Activated CD4-positive, alpha-beta memory T cell treated with anti-CD3 and anti-CD28 coated beads for 36 hours (primary cell): ENCODE data around the gene DGKG. TPM values are rescaled to one million over a fixed set of nuclear protein-coding genes. Genes with fewer than 3 reads are reported as not detected.

ENCODE experiments used
- CTCF ChIA-PET: fragments of 350-600 bp; sonication (Branson Sonifier 250); formaldehyde crosslinking; loops from one replicate; lab custom pipeline; 2021; ENCODE audit warnings: antibody characterized with exemption, inconsistent platforms; lab: Charles Lee
- POLR2A ChIA-PET: fragments of 350-600 bp; sonication (Branson Sonifier 250); formaldehyde crosslinking; loops from one replicate; lab custom pipeline; 2021; ENCODE audit warnings: antibody characterized with exemption; lab: Charles Lee
- DNase-seq: peaks from one replicate; pipeline ENCODE4 v3.0.0-alpha.2; 2020
- H3K27ac Mint-ChIP-seq: one replicate; pipeline ENCODE4 v1.8.0; 2021; ENCODE audit warnings: mixed read lengths
- H3K27me3 Mint-ChIP-seq: one replicate; pipeline ENCODE4 v1.8.0; 2021; ENCODE audit warnings: mixed read lengths
- H3K36me3 Mint-ChIP-seq: one replicate; pipeline ENCODE4 v1.8.0; 2021; ENCODE audit warnings: mixed read lengths
- H3K4me1 Mint-ChIP-seq: one replicate; pipeline ENCODE4 v1.8.0; 2021; ENCODE audit warnings: low read depth, mixed read lengths
- H3K4me3 Mint-ChIP-seq: one replicate; pipeline ENCODE4 v1.8.0; 2021; ENCODE audit warnings: mild to moderate bottlenecking, mixed read lengths
- H3K9me3 Mint-ChIP-seq: one replicate; pipeline ENCODE4 v1.8.0; 2021; ENCODE audit warnings: mixed read lengths
- intact Hi-C: fragments of 100-400 bp; cut with micrococcal nuclease; formaldehyde crosslinking; loops from one replicate; pipeline ENCODE4 v1.15.1; 2023
- total RNA-seq, 2 experiments: library from RNA; stranded (reverse); gene quantifications; one replicate each; pipeline ENCODE4 v1.2.3, GENCODE V29; 2021

The DGKG gene
- total RNA-seq, 2 experiments from 2014 or later, result 0.12 to 0.39 TPM

GRCh38 chr3:186330772-186331460 is 31.1 kb downstream of the DGKG start:
- peaks cover 10% of the 10 kb centered on the region for H3K27me3 Mint-ChIP-seq
- no peaks in the 10 kb centered on the region for H3K9me3 Mint-ChIP-seq
- intact Hi-C loops, result no loop called here
- H3K36me3 Mint-ChIP-seq, result no peaks in the 10 kb centered on the region
- no peak overlapping the region for H3K4me3 Mint-ChIP-seq
- DNase-seq, result peak; percentile 32
- H3K4me1 Mint-ChIP-seq, result peaks cover 4% of the 10 kb centered on the region
- H3K27ac Mint-ChIP-seq, result no peak overlapping the region
- ChIA-PET POLR2A (no interaction called here), CTCF (no interaction called here)

- H3K27me3 Mint-ChIP-seq, result peaks cover 10% of the 10 kb centered on the region
- no peaks in the 10 kb centered on the region for H3K9me3 Mint-ChIP-seq
- ChIA-PET POLR2A (no interaction called here), CTCF (no interaction called here)
- H3K4me1 Mint-ChIP-seq, result peaks cover 4% of the 10 kb centered on the region
- no peak overlapping the region for H3K27ac Mint-ChIP-seq
- no peak for DNase-seq
- no peaks in the 10 kb centered on the region for H3K36me3 Mint-ChIP-seq
- intact Hi-C loops, result no loop called here
- no peak overlapping the region for H3K4me3 Mint-ChIP-seq
Measured at GRCh38 chr3:186329589-186329988, 32.4 kb downstream of the DGKG start.

GRCh38 chr3:186327912-186328487 is 34.0 kb downstream of the DGKG start:
- H3K4me1 Mint-ChIP-seq, result peaks cover 4% of the 10 kb centered on the region
- intact Hi-C loops, result no loop called here
- no peaks in the 10 kb centered on the region for H3K9me3 Mint-ChIP-seq
- ChIA-PET POLR2A (no interaction called here), CTCF (interaction anchor here (1.1 kb wide), 1 partner anchor 212 kb away, joined by 4 read pairs; no protein-coding TSS in a partner anchor)
- peaks cover 4% of the 10 kb centered on the region for H3K27me3 Mint-ChIP-seq
- H3K27ac Mint-ChIP-seq, result no peak overlapping the region
- no peak overlapping the region for H3K4me3 Mint-ChIP-seq
- DNase-seq, result no peak
- no peaks in the 10 kb centered on the region for H3K36me3 Mint-ChIP-seq

- CTCF ChIA-PET, result no interaction called here
- H3K27ac Mint-ChIP-seq, result no peak overlapping the region
- POLR2A ChIA-PET, result no interaction called here
- H3K4me3 Mint-ChIP-seq, result no peak overlapping the region
- H3K4me1 Mint-ChIP-seq, result no peaks in the 10 kb centered on the region
- H3K27me3 Mint-ChIP-seq, result peaks cover 5% of the 10 kb centered on the region
- no peaks in the 10 kb centered on the region for H3K9me3 Mint-ChIP-seq
- H3K36me3 Mint-ChIP-seq, result no peaks in the 10 kb centered on the region
- DNase-seq, result no peak
- intact Hi-C loops, result no loop called here
Measured at GRCh38 chr3:186322761-186323160, 39.3 kb downstream of the DGKG start.

- ChIA-PET CTCF (no interaction called here), POLR2A (no interaction called here)
- no peak for DNase-seq
- no peak overlapping the region for H3K27ac Mint-ChIP-seq
- intact Hi-C loops, result no loop called here
- no peak overlapping the region for H3K4me3 Mint-ChIP-seq
- peaks cover 5% of the 10 kb centered on the region for H3K27me3 Mint-ChIP-seq
- H3K4me1 Mint-ChIP-seq, result no peaks in the 10 kb centered on the region
- no peaks in the 10 kb centered on the region for H3K9me3 Mint-ChIP-seq
- no peaks in the 10 kb centered on the region for H3K36me3 Mint-ChIP-seq
Measured at GRCh38 chr3:186321746-186322145, 40.3 kb downstream of the DGKG start.

GRCh38 chr3:186320862-186321568 is 41.0 kb downstream of the DGKG start:
- POLR2A ChIA-PET, result no interaction called here

GRCh38 chr3:186319945-186320344 is 42.1 kb downstream of the DGKG start:
- H3K27ac Mint-ChIP-seq, result no peak overlapping the region
- intact Hi-C loops, result no loop called here
- no peaks in the 10 kb centered on the region for H3K4me1 Mint-ChIP-seq
- peaks cover 5% of the 10 kb centered on the region for H3K27me3 Mint-ChIP-seq
- no peak for DNase-seq
- CTCF ChIA-PET, result no interaction called here
- POLR2A ChIA-PET, result no interaction called here
- no peaks in the 10 kb centered on the region for H3K9me3 Mint-ChIP-seq
- H3K4me3 Mint-ChIP-seq, result no peak overlapping the region
- H3K36me3 Mint-ChIP-seq, result no peaks in the 10 kb centered on the region

More at GRCh38 chr3:186320862-186321568, 41.0 kb downstream of the DGKG start:
- intact Hi-C loops, result no loop called here
- CTCF ChIA-PET, result no interaction called here
- Mint-ChIP-seq H3K4me3 (no peak overlapping the region), H3K36me3 (no peaks in the 10 kb centered on the region), H3K27me3 (peaks cover 5% of the 10 kb centered on the region), H3K4me1 (no peaks in the 10 kb centered on the region), H3K9me3 (no peaks in the 10 kb centered on the region), H3K27ac (no peak overlapping the region)
- no peak for DNase-seq

- no peak for DNase-seq
- Mint-ChIP-seq H3K36me3 (no peaks in the 10 kb centered on the region), H3K27me3 (peaks cover 5% of the 10 kb centered on the region), H3K27ac (no peak overlapping the region), H3K4me3 (no peak overlapping the region), H3K4me1 (no peaks in the 10 kb centered on the region), H3K9me3 (no peaks in the 10 kb centered on the region)
- intact Hi-C loops, result no loop called here
- POLR2A ChIA-PET, result no interaction called here
- CTCF ChIA-PET, result no interaction called here
Measured at GRCh38 chr3:186318135-186318534, 43.9 kb downstream of the DGKG start.

- H3K36me3 Mint-ChIP-seq, result no peaks in the 10 kb centered on the region
Measured at GRCh38 chr3:186317478-186317877, 44.6 kb downstream of the DGKG start.

GRCh38 chr3:186316666-186317260 is 45.3 kb downstream of the DGKG start:
- intact Hi-C loops, result no loop called here
- H3K27me3 Mint-ChIP-seq, result no peaks in the 10 kb centered on the region
- no peaks in the 10 kb centered on the region for H3K4me1 Mint-ChIP-seq
- H3K9me3 Mint-ChIP-seq, result no peaks in the 10 kb centered on the region
- H3K27ac Mint-ChIP-seq, result no peak overlapping the region
- DNase-seq, result no peak
- no peaks in the 10 kb centered on the region for H3K36me3 Mint-ChIP-seq
- ChIA-PET POLR2A (no interaction called here), CTCF (no interaction called here)
- H3K4me3 Mint-ChIP-seq, result no peak overlapping the region

More at GRCh38 chr3:186317478-186317877, 44.6 kb downstream of the DGKG start:
- Mint-ChIP-seq H3K9me3 (no peaks in the 10 kb centered on the region), H3K27ac (no peak overlapping the region), H3K4me1 (no peaks in the 10 kb centered on the region), H3K27me3 (peaks cover under 1% of the 10 kb centered on the region), H3K4me3 (no peak overlapping the region)
- CTCF ChIA-PET, result no interaction called here
- no peak for DNase-seq
- intact Hi-C loops, result no loop called here
- POLR2A ChIA-PET, result no interaction called here

- Mint-ChIP-seq H3K4me1 (no peaks in the 10 kb centered on the region), H3K4me3 (no peak overlapping the region)
- CTCF ChIA-PET, result interaction anchor here (0.6 kb wide), 1 partner anchor 541 kb away, joined by 3 read pairs; no protein-coding TSS in a partner anchor
Measured at GRCh38 chr3:186315581-186316354, 46.3 kb downstream of the DGKG start.

More at GRCh38 chr3:186315581-186316354, 46.3 kb downstream of the DGKG start:
- intact Hi-C loops, result no loop called here
- no peak for DNase-seq
- H3K9me3 Mint-ChIP-seq, result no peaks in the 10 kb centered on the region
- H3K36me3 Mint-ChIP-seq, result no peaks in the 10 kb centered on the region
- no peak overlapping the region for H3K27ac Mint-ChIP-seq
- POLR2A ChIA-PET, result interaction anchor here (0.6 kb wide), 1 partner anchor 148 kb away, joined by 3 read pairs; no protein-coding TSS in a partner anchor
- H3K27me3 Mint-ChIP-seq, result no peaks in the 10 kb centered on the region
